GM21528 (cell line): ENCODE measurements around the gene YTHDF1.
"Not testable (repeated sequence)": the region's sequence is repeated elsewhere in the genome, so short reads cannot be mapped to it uniquely, and the experiment has no call there.

ENCODE experiments used
- ATAC-seq: cut with Tn5 transposase; IDR thresholded peaks from one replicate; pipeline ENCODE4 v1.9.1; 2021; ENCODE audit warnings: mild to moderate bottlenecking, moderate library complexity; ENCODE audit not compliant: unreplicated experiment, low FRiP score

YTHDF1 gene

DNA sequence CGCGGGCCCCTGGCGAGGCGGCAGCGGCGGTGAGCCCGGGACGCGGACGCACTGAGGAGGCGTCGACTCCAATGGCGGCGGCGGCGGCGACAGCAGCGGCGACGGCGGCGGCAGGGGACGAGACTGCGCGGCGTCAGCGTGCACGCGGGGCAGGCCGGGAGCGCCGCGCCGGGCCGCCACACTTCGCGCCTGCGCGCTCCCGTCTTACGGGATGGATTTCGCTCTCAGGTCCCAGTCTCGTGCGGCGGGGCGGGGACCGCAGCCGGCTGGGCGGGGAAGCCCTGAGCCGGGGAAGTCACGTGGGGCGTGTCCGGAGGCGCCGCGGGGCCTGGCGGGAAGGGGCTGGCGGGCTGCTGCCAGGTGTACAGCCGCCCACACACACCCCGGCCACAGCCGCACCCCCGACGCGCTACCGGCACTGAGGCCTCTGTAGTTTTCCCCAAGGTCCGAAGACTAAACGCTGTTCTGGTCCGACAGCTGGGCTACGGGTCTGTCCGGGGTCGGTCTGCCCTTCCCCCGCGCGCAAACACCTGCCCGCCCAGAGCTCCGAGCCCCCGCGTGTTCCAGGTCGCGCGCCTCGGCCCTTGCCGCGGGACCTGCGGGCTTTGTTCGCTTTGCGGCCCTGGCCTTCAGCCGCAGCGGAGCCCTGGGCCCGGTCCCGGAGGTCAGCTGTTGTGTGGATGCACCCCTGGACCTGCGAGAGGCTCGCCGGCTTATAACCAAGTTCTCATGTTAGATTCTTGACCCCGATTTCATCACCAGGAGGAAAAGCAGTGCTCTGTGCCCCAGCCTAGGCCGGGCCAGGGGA, at the start of gene YTHDF1:
Gene YTHDF1 (minus strand): TSS at position 91 of the 808 bp plus-strand sequence. CDS start 239 bp downstream, outside the sequence.
- ATAC-seq = peak; percentile 82

DNA sequence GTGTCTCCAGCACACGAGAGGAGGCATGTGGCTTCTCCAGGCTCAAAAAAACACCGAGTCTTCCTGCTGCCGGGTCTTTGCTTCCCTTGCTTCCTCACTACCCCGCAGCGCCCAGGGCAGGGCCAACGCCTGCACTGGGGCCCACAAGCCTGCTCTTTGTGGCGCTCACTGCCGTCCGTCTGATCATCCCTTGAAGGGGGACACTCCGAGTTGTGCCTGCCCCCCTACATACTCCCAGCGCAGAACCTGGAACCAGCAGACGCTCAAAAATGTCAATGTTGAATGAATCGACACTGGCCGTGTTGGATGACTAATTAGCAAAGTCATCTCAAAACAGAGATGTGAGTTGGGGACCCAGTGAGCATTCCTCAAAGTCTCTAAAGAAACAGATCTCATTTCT, 48.6 kb upstream of the YTHDF1 start:
- no peak for ATAC-seq

DNA sequence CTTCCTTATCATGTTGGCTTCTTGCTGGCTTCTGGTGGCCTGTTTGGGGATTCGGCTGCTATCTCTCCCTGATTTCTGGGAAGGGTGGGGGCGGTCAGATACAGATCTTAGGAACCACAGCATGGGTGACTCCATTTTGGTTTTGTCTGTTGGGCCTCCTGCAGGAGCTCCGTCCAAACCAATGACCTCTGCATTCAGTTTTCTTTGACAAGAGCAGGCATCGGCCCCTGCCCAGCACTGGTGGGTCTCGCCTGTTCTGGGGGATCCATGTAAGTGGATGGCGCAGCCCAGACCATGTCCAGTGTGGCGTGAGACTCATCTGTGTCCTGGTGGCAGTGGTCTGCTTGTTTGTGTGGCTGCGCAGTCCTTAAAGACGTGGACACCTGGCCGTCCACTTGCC, 48.1 kb upstream of the YTHDF1 start:
- ATAC-seq = no peak

DNA sequence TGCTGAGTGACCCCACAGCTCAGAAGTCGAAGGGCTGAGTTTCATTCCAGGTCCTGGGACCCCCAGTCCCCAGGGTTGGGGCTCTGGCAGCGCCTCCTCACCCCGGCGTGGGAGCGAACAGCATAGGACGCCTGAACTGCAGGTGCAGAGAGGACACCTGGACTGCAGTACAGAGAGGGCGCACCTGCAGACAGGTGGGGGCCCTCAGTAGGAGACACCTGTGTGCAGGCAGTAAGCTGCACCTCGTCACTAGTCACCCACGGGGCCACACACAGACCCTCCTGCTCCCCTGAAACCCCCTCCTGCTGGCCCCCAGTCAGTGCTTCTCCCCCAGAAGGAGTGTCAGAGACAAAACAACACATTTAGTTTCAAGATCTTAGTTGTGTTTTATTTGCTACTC, 46.9 kb upstream of the YTHDF1 start:
- no peak for ATAC-seq

DNA sequence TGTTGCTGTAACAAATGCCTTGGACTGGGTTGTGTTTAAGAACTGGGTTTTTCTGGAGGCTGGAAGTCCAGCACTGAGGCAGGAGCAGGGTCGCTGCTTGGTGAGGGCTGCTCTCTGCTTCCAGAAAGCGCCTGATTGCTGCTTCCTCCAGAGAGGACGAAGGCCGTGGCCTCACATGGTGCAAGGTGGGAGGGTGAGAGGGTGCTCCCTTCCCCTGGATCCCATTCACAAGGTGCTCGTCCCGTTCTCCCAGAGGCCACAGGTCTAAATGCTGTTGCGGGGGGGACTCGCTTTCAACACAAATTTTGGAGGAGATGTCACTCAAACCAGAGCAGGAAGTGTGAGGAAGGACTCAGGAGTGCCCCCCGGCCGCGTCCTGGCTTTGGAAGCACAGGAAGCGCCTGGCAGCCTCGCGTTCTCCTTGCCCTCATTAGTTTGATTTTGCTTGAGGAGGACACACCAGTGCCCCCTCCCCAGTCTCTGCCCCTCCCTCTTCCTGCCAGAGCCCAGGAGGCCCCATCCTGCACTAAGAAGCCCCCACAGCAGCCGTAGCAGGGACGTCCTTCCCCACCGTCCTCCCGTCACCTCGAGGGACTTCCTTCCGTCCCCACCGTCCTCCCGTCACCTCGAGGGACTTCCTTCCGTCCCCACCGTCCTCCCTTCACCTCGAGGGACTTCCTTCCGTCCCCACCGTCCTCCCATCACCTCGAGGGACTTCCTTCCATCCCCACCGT, 46.0 kb upstream of the YTHDF1 start:
- no peak for ATAC-seq

DNA sequence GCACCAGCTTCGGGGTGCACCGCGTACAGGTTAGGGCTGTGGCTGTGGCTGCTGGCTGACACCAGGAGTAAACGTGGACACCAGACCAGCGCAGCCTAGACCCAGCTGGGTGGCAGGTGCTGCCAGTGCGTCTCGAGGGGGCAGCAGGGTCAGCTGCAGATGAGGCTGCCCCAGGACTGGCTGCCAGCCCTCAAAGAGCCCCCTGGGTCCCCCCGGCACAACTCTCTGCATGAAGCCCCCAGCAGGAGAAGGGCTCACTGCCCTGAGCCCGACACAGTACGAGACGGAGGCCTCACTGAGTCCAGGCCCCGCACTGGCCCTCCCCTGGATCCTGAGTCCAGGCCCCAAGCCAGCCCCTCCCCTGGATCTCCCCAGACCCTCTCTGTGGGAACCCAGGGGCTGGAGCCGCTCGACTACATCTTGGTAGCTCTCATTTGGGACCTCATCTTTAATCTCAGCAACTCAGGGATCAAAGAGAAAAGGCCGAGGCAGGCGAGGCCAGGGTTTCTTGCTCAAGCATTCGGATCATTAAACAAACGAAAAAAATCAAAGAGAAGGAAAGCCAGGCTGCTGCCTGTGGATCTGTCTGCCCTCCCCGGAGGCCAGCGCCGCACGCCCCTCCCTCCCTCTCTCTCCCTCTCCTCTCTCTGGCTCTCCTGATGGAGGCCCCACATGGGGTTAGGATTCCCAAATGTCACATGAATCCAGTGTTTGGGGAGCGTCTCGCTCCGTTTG, 45.3 kb upstream of the YTHDF1 start:
- no peak for ATAC-seq

DNA sequence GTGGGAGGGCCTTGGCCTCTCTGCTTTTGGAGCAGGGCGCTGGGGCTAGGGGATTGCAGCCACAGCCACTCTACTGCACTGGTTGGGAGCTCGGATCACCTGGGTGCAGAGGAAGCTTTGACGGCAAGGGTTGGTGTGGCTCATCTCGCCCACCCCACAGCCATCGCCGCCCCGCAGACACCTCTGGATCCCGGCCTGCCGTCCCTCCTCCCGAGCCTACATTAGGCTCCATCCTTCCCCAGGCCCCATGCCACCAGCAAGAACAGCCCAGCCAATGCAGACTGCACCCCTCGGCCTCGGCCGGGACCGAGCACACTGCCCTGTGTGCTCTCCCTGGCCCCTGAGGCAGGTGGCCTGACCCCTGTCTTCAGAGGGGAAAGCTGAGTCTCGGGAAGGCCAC, 44.6 kb upstream of the YTHDF1 start:
- ATAC-seq = no peak

DNA sequence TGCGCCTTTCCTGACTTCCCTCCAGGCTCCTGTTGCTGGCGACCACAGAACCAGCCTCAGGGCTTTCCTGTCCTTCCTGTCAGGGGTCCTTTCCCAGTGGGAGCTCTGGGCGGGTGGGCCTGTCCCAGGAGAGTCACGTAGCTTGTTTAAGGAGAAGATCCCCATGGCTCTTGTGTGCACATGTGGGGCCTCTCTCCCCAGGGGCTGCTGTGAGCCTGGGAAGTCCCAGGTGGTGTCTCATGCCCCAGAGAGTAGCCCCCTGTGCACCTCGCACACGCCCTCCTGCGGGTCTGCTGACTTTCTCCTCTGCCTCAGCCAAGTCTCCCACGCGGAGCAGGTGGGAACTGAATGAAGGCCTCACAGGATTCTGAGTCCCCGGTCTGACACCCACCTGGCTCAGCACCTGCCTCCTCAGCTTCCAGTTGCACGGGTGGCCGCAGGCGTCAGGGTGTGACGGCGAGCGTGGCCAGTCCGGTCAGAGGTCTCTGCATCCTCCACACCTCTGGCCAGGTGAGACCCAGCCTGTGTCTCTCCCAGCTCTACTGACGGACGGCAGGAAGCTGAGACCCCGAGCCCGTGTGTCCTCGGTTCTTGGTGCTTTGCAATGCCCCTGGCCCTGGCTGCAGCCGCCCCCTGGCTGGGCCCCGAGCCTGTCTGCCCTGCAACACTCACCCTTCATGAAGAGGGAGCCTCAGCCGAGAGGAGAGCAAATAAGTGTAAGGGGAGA, 44.0 kb upstream of the YTHDF1 start:
- ATAC-seq = no peak

DNA sequence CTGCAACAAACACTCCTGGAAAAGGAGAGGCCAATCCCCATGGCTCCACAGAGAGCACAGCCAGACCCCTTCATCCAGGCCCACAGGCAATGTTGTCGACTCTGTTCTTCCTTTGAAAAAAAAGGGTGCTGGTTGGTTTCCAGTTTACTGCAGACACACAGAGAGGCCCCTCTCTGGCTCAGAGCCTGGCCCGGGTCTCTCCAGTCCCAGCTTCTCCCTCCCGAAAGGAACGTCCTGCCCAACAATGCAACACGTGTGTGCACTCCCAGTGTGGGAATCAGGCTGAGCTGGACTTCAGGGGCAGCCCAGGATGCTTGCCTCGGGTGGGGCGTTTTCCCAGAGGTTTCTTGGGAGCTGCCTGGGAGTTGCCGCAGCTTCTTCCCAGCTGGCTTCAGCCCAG, 42.9 kb upstream of the YTHDF1 start:
- ATAC-seq = no peak

DNA sequence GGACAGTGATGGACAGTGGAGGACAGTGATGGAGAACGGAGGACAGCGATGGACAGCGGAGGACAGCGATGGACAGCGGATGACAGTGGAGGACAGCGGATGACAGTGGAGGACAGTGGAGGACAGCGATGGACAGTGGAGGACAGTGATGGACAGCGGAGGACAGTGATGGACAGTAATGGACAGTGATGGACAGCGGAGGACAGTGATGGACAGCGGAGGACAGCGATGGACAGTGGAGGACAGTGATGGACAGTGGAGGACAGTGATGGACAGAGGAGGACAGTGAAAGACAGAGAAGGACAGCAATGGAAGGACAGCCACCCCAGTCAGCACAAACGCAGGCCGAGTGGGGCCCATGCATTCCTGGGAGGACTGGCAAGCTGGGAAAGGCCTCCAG, 41.7 kb upstream of the YTHDF1 start:
- no peak for ATAC-seq

DNA sequence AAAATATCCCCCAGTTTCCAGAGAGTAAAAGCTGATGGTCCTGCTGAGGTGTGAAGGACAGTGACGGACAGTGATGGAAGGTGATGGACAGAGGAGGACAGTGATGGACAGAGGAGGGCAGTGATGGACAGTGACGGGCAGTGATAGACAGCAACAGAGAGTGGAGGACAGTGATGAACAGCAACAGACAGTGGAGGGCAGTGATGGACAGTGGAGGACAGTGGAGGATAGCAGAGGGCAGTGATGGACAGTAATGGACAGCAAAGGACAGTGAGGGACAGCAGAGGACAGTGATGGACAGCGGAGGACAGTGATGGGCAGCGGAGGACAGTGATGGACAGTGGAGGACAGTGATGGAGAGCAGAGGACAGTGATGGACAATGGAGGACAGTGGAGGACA, 41.0 kb upstream of the YTHDF1 start:
- no peak for ATAC-seq

DNA sequence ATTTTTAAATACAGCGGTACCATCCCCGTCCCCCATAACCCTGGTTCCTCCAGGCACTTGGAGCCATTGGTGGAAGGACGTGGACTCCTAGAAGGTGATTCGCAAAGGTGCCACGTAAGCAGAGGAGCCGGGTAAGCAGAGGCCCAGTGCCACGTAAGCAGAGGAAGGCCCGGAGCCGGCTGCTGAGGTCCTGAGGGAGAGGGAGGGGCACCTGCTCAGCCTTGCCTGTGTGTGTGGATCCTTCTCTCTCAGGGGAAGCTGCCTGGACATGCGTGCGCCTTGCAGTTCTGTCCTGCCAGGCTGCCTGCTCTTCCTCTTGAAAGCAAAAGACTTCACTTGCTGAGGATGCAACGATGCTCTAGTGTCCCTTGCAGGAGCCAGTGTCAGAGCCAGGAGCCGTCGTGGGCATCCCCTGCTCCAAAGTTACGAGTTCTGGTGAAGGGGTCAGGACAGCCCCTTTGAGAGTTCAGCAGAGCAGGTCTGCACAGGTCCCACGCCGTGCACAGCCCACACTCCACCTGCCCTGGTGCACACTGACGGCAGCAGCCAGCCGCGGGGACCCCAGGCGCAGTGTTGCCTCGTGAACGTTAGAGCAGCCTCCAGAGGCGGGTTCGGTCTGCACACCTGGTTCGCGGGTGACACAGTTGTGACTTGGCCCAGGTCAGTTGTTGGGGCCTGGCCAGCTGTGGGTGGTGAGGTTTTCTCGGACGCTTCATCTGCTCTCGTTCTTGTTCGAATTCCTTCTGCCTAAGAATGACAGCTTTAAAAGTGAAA, 40.2 kb upstream of the YTHDF1 start:
- no peak for ATAC-seq

DNA sequence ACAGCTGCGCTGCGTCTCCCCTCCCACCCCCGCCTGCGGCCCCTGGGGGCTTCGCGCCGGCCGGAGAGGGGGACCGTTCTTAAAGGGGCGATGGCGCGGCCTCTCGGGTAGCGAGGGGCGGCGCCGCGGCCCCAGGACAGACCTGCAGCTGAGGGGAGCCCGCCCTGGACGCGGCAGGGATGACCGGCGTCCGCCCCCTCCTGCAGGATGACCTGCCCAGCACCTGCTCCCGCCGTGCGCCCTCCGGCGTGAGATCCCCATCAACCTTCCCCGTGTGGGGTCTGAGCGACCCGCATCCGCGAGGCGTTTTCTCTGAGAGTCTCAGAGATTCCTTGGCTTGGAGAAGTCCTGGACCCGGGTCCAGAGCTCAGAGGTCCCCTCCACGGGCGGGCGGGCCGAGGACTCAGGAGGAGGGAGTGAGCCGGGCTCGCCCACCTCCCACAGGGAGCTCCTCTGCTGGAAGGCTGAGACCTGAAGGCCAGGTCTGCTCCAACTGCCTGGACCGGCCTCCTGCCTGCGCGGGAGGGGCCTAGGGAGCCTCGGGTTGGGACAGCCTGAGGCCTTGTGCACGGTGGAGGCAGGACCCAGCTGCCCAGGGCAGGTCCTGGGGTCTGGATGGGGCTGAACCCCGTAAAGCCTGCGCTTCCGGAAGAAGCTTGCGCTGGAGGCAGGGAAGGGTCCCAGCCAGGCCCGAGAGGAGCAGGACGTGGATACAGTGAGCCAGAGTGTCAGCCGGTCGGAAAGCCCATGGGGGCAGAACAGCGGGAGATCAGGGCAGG, 38.9 kb upstream of the YTHDF1 start:
- no peak for ATAC-seq

DNA sequence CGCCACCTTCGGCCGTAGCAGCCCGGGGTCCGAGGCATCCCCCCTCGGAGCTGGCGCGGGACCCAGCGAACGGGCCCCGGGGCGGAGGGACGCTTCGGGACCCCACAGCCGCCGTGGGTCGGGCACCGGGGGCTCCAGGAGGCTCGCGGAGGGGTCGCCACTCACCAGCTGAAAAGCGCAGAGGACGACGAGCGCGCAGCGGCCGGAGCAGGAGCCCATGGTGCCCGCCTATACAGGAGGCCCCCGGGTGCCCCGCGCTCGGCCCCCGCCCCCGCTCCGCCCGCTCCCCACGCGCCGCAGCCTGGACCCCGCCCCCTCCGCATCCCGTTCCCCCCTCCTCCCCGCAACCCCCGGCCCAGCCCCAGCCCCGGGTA, 38.3 kb upstream of the YTHDF1 start, which contains the start of gene NKAIN4:
Gene NKAIN4 (minus strand): TSS at position 232 of the 374 bp plus-strand sequence. CDS start 13 bp downstream, at position 219.
- no peak for ATAC-seq

DNA sequence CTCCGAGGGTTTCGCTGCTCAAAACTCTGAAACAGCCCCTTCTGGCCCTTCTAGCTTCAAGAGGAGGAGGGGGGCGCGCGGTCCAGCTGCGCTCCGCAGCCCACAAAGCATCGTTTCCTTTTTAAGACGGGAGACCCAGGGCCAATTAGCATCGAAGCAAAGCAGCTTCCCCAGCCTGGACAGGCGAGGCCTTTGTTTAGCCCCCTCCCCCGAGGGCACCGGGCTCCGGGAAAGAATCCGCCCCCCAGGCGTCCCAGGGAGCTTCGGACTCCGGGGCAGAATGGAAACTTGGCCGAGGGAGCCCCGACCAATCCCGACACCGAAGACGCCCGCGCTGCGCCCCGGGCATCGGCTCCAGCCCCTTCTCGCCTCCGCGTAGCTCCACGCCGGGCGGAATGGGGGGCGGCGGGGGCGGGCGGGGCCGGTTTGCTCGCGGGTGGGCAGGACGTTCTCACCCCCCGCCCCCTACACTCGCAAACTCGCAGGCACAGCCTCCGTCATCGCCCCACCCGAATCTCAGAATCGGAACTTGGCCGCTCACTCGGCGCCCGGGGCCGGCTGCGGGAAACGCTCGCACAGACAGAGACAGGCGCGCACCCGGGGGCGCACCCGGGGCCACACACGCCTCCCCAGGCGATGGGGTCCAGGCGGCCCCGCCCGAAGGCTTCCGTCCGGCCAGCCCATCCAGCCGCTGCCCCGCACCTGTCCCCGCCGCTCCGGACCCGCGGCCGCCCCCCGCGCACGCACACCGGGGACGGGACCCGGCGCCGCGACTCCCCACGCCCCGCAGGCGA, 37.7 kb upstream of the YTHDF1 start:
- no peak for ATAC-seq

DNA sequence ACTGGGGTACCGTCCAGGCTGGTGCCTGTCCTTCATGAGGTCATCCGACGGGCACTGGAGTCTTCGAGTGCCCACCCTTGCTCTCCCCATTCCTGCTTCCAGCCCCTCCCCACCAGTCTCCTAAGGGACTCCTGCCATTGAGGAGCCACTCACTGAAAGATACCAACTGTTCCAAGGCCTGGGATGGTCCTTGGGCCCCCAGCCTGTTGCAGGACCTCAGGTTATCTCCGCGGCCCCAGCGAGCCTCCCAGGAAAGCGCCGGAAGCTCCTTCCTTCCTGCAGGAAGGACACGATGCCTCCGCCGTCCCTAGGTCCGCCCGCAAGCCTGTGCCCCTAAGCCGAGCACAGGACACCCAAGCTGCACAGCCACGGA, 37.1 kb upstream of the YTHDF1 start:
- ATAC-seq = no peak

DNA sequence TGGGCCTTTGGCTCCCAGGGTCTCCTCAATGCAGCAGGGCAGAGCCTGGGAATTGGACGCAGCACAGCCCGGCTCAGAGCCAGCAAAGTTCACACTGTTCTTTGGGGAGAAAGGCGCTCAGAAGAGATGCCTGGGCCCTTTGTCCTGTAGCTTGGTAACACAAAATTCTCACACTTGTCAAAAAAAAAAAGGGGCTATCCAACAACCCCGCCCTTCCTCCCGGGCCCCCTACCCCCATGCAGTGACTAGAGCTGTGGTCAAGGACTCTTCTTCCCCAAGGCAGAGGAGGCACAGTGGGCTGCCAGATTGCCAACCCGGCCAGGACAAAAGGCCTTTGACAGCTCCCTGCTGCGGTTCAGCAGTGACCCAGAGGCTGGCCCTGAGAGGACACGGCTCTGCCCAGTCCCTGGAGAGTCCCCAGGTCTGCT, 36.4 kb upstream of the YTHDF1 start:
- ATAC-seq = no peak

DNA sequence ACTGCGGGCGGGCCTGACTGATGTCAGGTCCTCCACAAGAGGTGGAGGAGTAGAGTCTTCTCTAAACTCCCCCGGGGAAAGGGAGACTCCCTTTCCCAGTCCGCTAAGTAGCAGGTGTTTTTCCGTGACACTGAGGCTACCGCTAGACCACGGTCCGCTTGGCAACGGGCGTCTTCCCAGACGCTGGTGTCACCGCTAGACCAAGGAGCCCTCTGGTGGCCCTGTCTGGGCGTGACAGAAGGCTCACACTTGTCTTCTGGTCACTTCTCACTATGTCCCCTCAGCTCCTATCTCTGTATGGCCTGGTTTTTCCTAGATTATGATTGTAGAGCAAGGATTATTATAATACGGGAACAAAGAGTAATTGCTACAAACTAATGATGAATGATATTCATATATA, 35.4 kb upstream of the YTHDF1 start:
- ATAC-seq = not testable (repeated sequence)
